Body of pancreas (tissue), 4 donors: ENCODE measurements around the gene FAM20B.

Experiments
- POLR2A ChIP-seq, 3 donors: fragments of 450-650 bp; IDR thresholded peaks; one replicate each; pipeline ENCODE4 v1.6.1; 2016; ENCODE audit warnings: antibody characterized with exemption in 3 of 3, mild to moderate bottlenecking in 2 of 3
- TF ChIP-seq, protein P1 (sequence below), 7 experiments: fragments of 450-650 bp in 4 of 7; fragments of 200-600 bp in 3 of 7; sonication (generic) in 3 of 7; IDR thresholded peaks; one replicate each; pipeline ENCODE4 v1.5.1; 2016 to 2019; ENCODE audit warnings: antibody characterized with exemption in 7 of 7

DNA sequence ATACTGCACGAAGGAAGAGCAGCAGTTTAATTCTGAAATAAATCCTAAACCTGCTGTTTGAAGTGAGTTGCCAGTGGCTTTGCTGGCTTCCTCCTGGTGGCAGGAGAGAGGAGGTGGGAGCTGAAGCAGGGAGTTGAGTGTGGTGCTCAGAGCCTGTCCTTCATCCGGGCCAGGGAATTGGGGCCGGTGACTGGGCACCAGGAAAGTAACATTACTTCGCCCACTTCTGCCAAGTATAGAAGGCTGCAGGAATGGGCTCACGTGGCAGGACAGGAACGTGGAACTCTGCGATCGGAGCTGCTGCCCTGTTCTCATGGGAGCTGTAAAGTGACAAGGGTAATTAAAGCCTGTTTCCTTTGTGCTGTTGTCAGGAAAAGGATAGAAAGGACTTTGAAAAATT lies 64.8 kb downstream of the FAM20B start:
- TF ChIP-seq, protein P1, sequence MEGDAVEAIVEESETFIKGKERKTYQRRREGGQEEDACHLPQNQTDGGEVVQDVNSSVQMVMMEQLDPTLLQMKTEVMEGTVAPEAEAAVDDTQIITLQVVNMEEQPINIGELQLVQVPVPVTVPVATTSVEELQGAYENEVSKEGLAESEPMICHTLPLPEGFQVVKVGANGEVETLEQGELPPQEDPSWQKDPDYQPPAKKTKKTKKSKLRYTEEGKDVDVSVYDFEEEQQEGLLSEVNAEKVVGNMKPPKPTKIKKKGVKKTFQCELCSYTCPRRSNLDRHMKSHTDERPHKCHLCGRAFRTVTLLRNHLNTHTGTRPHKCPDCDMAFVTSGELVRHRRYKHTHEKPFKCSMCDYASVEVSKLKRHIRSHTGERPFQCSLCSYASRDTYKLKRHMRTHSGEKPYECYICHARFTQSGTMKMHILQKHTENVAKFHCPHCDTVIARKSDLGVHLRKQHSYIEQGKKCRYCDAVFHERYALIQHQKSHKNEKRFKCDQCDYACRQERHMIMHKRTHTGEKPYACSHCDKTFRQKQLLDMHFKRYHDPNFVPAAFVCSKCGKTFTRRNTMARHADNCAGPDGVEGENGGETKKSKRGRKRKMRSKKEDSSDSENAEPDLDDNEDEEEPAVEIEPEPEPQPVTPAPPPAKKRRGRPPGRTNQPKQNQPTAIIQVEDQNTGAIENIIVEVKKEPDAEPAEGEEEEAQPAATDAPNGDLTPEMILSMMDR (IDR thresholded peaks at IDR 0.05): peak in 2 of 7 experiments; percentile 12 to 25
- TF ChIP-seq POLR2A (IDR thresholded peaks at IDR 0.05): no peak
